ENCODE results near the gene PHKB.

DNA sequence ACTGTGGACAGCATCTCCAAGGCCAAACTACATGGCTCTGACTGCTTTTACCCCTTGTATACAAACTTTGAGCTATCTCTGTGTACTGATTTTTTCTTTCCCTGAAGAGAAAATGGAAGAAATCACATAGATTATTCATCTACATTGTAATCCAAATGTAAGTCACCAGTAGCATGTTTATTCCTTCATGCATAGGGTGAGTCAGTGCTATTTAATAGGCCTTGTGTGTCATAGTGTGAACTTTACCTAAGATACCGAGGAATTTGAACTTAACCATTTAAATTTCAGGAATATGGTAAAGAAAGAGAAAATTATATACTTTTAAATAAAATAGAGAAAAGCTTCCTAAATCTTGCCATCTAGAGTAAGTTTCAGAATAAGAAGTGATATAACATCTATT lies 16.5 kb downstream of the PHKB start:
- TF ChIP-seq, protein P1, sequence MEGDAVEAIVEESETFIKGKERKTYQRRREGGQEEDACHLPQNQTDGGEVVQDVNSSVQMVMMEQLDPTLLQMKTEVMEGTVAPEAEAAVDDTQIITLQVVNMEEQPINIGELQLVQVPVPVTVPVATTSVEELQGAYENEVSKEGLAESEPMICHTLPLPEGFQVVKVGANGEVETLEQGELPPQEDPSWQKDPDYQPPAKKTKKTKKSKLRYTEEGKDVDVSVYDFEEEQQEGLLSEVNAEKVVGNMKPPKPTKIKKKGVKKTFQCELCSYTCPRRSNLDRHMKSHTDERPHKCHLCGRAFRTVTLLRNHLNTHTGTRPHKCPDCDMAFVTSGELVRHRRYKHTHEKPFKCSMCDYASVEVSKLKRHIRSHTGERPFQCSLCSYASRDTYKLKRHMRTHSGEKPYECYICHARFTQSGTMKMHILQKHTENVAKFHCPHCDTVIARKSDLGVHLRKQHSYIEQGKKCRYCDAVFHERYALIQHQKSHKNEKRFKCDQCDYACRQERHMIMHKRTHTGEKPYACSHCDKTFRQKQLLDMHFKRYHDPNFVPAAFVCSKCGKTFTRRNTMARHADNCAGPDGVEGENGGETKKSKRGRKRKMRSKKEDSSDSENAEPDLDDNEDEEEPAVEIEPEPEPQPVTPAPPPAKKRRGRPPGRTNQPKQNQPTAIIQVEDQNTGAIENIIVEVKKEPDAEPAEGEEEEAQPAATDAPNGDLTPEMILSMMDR (IDR thresholded peaks at IDR 0.05; ENCODE audit: insufficient read depth, low read length): no peak
- TF ChIP-seq POLR2AphosphoS5 (IDR thresholded peaks at IDR 0.05; ENCODE audit: low read depth): no peak
- TF ChIP-seq, protein P2, sequence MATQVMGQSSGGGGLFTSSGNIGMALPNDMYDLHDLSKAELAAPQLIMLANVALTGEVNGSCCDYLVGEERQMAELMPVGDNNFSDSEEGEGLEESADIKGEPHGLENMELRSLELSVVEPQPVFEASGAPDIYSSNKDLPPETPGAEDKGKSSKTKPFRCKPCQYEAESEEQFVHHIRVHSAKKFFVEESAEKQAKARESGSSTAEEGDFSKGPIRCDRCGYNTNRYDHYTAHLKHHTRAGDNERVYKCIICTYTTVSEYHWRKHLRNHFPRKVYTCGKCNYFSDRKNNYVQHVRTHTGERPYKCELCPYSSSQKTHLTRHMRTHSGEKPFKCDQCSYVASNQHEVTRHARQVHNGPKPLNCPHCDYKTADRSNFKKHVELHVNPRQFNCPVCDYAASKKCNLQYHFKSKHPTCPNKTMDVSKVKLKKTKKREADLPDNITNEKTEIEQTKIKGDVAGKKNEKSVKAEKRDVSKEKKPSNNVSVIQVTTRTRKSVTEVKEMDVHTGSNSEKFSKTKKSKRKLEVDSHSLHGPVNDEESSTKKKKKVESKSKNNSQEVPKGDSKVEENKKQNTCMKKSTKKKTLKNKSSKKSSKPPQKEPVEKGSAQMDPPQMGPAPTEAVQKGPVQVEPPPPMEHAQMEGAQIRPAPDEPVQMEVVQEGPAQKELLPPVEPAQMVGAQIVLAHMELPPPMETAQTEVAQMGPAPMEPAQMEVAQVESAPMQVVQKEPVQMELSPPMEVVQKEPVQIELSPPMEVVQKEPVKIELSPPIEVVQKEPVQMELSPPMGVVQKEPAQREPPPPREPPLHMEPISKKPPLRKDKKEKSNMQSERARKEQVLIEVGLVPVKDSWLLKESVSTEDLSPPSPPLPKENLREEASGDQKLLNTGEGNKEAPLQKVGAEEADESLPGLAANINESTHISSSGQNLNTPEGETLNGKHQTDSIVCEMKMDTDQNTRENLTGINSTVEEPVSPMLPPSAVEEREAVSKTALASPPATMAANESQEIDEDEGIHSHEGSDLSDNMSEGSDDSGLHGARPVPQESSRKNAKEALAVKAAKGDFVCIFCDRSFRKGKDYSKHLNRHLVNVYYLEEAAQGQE (IDR thresholded peaks at IDR 0.05; ENCODE audit: insufficient replicate concordance, low read depth): no peak
- TF ChIP-seq SPI1 (IDR thresholded peaks at IDR 0.05; ENCODE audit: borderline replicate concordance, low read depth): no peak
- TF ChIP-seq GABPA (IDR thresholded peaks at IDR 0.05; ENCODE audit: low read depth): no peak
